Measurements from ENCODE around the gene DCC.

DNA sequence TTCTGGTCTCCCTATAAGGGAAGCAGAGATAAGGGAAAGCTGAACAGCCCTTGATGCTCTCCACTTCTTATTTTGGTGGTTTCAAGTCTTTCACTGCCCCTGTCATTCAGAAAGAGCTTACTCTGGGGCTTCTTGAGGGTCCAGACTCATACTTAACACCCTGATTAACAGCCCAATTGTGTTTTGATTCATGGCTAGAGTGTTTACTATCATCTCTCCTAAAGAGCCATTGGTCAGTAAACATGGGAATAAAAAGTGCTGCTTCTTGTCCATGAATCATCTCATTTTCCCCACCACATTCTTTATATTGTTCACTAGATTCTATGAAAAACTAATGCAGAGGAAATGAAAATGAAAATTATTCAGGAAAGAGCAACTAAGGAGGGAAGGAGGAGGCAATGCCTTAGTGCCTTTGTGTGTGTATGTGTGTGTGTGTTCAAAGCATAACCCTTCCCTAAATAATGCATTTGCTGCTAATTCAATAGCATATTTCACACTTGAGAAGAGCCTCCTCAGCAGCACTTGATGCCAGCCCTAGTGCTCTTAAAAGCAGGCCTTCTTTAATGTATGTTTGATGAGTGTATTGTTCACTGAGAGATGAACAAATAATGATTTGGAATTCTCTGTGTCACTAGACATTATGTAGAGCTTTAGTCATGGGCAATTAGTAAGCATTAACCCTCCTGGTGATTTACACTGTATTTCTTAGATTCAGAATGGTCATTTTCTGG lies 63.5 kb downstream of the DCC start:
- TF ChIP-seq IRF2 (CRISPR knock-in tag; IDR thresholded peaks at IDR 0.05; ENCODE audit: borderline replicate concordance, low read depth) (no peak), ATF1 (CRISPR knock-in tag; IDR thresholded peaks at IDR 0.05) (no peak), SP1 (CRISPR knock-in tag; conservative IDR thresholded peaks at IDR 0.05) (no peak)
- TF ChIP-seq, protein P1, sequence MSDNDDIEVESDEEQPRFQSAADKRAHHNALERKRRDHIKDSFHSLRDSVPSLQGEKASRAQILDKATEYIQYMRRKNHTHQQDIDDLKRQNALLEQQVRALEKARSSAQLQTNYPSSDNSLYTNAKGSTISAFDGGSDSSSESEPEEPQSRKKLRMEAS (CRISPR knock-in tag; IDR thresholded peaks at IDR 0.05), result no peak
- TF ChIP-seq, protein P2, sequence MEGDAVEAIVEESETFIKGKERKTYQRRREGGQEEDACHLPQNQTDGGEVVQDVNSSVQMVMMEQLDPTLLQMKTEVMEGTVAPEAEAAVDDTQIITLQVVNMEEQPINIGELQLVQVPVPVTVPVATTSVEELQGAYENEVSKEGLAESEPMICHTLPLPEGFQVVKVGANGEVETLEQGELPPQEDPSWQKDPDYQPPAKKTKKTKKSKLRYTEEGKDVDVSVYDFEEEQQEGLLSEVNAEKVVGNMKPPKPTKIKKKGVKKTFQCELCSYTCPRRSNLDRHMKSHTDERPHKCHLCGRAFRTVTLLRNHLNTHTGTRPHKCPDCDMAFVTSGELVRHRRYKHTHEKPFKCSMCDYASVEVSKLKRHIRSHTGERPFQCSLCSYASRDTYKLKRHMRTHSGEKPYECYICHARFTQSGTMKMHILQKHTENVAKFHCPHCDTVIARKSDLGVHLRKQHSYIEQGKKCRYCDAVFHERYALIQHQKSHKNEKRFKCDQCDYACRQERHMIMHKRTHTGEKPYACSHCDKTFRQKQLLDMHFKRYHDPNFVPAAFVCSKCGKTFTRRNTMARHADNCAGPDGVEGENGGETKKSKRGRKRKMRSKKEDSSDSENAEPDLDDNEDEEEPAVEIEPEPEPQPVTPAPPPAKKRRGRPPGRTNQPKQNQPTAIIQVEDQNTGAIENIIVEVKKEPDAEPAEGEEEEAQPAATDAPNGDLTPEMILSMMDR (IDR thresholded peaks at IDR 0.05), result no peak
- TF ChIP-seq, protein P3, sequence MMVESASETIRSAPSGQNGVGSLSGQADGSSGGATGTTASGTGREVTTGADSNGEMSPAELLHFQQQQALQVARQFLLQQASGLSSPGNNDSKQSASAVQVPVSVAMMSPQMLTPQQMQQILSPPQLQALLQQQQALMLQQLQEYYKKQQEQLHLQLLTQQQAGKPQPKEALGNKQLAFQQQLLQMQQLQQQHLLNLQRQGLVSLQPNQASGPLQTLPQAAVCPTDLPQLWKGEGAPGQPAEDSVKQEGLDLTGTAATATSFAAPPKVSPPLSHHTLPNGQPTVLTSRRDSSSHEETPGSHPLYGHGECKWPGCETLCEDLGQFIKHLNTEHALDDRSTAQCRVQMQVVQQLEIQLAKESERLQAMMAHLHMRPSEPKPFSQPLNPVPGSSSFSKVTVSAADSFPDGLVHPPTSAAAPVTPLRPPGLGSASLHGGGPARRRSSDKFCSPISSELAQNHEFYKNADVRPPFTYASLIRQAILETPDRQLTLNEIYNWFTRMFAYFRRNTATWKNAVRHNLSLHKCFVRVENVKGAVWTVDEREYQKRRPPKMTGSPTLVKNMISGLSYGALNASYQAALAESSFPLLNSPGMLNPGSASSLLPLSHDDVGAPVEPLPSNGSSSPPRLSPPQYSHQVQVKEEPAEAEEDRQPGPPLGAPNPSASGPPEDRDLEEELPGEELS (CRISPR knock-in tag; IDR thresholded peaks at IDR 0.05), result no peak
